Fibroblast of the aortic adventitia (primary cell): ENCODE measurements around the gene STRAP. TPM values are rescaled to one million over a fixed set of nuclear protein-coding genes. Genes with fewer than 3 reads are reported as not detected.

Experiments
- DNase-seq: peaks from one replicate; pipeline ENCODE4 v3.0.0-alpha.2; 2010; ENCODE audit warnings: low read depth
- H3K4me3 ChIP-seq: 2 replicates; pipeline ENCODE4 v1.5.1; 2011; ENCODE audit warnings: low read depth, mild to moderate bottlenecking, control low read depth, low read length, moderate library complexity
- total RNA-seq: library from RNA; depleted of rRNA; stranded (reverse); fragments of >200 nt; gene quantifications from 2 replicates; pipeline ENCODE4 v1.2.3, GENCODE V29; 2012; ENCODE audit warnings: low replicate concordance
- TF ChIP-seq, protein P1 (sequence below): IDR thresholded peaks from 2 replicates; pipeline ENCODE4 v1.5.1; 2011; ENCODE audit warnings: mild to moderate bottlenecking, low read length, control low read depth, inconsistent platforms; ENCODE audit not compliant: insufficient read depth

Gene STRAP
- total RNA-seq, 1 donor: 101 TPM

DNA sequence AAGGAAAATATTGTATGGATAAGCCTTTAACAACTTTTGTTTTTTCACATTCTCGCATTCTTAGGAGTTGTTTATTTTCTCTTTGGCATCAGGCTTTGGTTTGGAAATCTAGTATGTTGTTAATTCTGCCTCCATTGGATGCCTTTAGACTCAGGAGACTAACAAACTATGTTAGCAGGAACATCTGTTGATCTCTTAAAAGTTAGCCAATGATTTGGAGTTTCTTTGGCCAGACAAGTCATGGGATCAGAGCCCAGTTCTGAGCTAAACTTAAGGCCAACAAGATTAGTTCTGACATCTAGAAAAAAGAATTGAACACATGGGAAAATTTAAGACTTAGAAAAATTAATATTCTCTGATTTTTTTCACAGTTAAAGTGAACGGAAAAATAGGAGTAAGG lies 35.3 kb upstream of the STRAP start:
- TF ChIP-seq, protein P1, sequence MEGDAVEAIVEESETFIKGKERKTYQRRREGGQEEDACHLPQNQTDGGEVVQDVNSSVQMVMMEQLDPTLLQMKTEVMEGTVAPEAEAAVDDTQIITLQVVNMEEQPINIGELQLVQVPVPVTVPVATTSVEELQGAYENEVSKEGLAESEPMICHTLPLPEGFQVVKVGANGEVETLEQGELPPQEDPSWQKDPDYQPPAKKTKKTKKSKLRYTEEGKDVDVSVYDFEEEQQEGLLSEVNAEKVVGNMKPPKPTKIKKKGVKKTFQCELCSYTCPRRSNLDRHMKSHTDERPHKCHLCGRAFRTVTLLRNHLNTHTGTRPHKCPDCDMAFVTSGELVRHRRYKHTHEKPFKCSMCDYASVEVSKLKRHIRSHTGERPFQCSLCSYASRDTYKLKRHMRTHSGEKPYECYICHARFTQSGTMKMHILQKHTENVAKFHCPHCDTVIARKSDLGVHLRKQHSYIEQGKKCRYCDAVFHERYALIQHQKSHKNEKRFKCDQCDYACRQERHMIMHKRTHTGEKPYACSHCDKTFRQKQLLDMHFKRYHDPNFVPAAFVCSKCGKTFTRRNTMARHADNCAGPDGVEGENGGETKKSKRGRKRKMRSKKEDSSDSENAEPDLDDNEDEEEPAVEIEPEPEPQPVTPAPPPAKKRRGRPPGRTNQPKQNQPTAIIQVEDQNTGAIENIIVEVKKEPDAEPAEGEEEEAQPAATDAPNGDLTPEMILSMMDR: no peak
- H3K4me3 ChIP-seq: no peak overlapping the region
- peak; percentile 95 for DNase-seq

DNA sequence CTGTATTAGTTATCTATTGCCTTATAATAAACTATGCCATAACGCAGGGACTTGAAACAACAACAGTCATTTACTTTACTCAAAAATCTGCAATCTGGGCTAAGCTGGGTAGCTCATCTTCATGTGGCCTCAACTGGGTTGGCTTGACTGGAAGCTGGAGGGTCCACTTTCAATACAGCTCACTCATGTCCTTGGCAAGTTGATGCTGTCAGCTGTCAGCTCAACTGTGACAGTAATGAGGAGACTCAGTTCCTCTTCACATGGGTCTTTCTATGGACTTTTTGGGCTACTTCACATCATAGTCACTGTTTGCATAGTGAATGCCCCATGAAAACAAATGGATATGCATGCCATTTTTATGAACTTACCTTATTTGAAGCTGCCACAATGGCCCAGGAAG lies 33.6 kb upstream of the STRAP start:
- no peak overlapping the region for H3K4me3 ChIP-seq
- no peak for DNase-seq
- TF ChIP-seq, protein P1: no peak

DNA sequence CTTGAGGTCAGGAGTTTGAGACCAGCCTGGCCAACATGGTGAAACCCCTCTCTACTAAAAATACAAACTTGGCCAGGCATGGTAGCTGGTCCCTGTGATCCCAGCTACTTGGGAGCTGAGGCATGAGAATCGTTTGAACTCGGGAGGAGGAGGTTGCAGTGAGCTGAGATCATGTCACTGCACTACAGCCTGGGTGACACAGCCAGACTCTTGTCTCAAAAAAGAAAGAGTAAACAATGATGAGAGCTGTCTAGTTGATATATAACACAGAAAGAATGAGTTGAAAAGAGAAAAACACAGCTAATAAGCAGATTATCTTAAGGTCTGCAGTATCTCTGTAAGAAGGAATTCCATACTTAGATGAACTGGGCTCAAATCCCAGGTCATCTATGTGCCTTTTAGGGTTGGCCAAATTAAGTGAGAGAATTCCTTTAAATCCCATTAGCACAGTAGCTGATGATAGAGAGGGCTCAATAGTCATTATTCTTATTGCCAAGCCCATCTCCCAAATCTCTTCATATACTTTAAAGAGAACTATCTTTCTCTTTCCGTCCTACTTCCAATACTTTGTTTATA lies 31.1 kb upstream of the STRAP start:
- TF ChIP-seq, protein P1: no peak
- H3K4me3 ChIP-seq: no peak overlapping the region
- DNase-seq: no peak

DNA sequence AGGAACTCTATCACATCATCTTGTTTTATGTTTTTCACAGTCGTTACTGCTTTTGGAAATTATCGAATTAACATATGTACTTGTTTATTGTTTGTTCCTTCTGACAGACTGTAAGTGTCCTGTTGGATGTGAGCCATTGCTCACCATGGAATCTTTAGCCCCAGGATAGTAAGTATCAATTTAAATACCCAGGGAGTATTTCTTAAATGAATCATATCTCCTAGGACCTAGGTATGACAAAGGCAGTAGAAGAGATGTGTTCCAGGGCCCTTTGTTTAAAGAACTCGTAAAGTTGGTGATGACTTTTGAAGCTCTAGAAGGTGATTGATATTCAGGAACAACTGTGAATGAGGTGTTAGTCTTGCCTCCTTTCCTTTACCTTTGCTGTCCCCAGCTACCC lies 30.3 kb upstream of the STRAP start:
- TF ChIP-seq, protein P1: no peak
- DNase-seq: no peak
- no peak overlapping the region for H3K4me3 ChIP-seq

DNA sequence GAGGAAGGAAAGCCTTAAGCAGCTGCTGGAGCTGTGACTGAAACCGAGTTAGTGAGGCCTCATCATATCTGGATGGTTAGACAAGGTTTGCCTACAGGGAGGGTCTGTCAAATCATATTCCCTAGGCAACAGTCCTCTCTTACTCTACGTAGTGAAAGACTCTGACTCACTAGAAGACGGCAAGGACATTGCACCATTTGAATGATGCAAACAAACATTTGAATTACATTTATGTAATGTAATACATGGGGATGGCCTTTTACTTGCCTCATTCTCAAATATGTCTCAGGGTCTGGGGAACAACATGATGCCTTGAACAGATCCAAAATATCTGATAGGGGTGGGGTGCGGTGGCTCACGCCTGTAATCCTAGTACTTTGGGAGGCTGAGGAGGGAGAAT lies 29.8 kb upstream of the STRAP start:
- TF ChIP-seq, protein P1: no peak
- peak; percentile 74 for DNase-seq
- H3K4me3 ChIP-seq: no peak overlapping the region

DNA sequence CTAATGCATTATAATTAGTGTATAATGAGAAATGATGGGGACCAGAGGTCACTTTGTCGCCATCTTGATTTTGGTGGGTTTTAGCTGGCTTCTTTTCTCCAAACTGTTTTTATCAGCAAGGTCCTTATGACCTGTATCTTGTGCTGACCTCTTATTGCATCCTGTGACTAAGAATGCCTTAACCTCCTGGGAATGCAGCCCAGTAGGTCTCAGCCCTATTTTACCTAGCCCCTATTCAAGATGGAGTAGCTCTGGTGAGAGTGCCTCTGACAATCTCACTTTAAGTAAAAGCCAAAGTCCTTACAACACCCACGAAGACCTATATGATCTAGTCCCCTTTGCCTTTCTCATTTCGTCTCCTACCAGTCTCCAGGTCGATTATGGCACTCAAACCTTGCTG lies 28.3 kb upstream of the STRAP start:
- no peak overlapping the region for H3K4me3 ChIP-seq
- TF ChIP-seq, protein P1: no peak
- no peak for DNase-seq

GRCh38 chr12:15854916-15855315 lies 27.3 kb upstream of the STRAP start:
- no peak overlapping the region for H3K4me3 ChIP-seq
- DNase-seq: no peak
- TF ChIP-seq, protein P1: no peak
